Activated naive CD4-positive, alpha-beta T cell (primary cell): ENCODE measurements around the gene SGCA.

Source experiments
- DNase-seq, 4 experiments: peaks; one replicate each; lab custom pipeline; 2025; lab: John Stamatoyannopoulos, UW

The SGCA gene

GRCh38 chr17:50134206-50135110 lies 31.3 kb upstream of the SGCA start:
- DNase-seq = no peak

GRCh38 chr17:50135316-50136095 lies 30.3 kb upstream of the SGCA start:
- no peak for DNase-seq

- DNase-seq = no peak
Measured at GRCh38 chr17:50136096-50136687, 29.6 kb upstream of the SGCA start.

GRCh38 chr17:50137042-50137441 lies 28.8 kb upstream of the SGCA start:
- no peak for DNase-seq

GRCh38 chr17:50139185-50139783 lies 26.5 kb upstream of the SGCA start:
- no peak for DNase-seq

GRCh38 chr17:50139950-50140885 lies 25.6 kb upstream of the SGCA start:
- peak; percentile 48 to 76 (median 71) for DNase-seq

- no peak for DNase-seq
Measured at GRCh38 chr17:50141026-50141744, 24.6 kb upstream of the SGCA start.

- DNase-seq = no peak
Measured at GRCh38 chr17:50141745-50142110, 24.1 kb upstream of the SGCA start.

GRCh38 chr17:50143461-50144176 lies 22.2 kb upstream of the SGCA start:
- DNase-seq = no peak

- DNase-seq = no peak
Measured at GRCh38 chr17:50144355-50144754, 21.4 kb upstream of the SGCA start.

GRCh38 chr17:50144845-50145531 lies 20.8 kb upstream of the SGCA start:
- DNase-seq = no peak

GRCh38 chr17:50145532-50146229 lies 20.1 kb upstream of the SGCA start:
- no peak for DNase-seq

GRCh38 chr17:50146230-50146926 lies 19.4 kb upstream of the SGCA start:
- DNase-seq = peak in 1 of 4 experiments; percentile 11

- no peak for DNase-seq
Measured at GRCh38 chr17:50146927-50147665, 18.7 kb upstream of the SGCA start.

- no peak for DNase-seq
Measured at GRCh38 chr17:50147841-50148225, 18.0 kb upstream of the SGCA start.

GRCh38 chr17:50148226-50149090 lies 17.3 kb upstream of the SGCA start:
- peak; percentile 25 to 59 (median 31) for DNase-seq
